Measurements from ENCODE around the gene UBE2E1.

Gene UBE2E1

DNA sequence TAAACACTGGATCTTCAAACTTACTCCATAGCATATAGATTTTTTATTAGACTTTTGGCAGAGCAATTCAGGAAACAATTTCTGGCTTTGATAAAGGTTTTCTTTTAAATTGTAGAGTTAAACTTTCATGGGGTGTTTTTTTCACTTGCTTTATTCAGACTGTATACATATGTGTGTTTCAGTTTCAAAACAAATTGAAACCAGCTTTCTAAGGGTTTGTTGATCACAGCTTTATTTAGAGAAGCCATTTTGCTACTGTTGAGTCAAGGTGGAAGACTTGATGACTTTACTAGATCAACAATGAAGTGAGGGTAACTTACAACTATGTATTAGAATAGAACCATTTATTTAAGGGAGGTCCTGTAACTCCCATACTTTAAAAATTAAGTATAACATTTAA lies 6.2 kb downstream of the UBE2E1 start:
- Histone ChIP-seq H3K27ac (no peak overlapping the region), H3K27me3 (no peaks in the 10 kb centered on the region), H3K9me3 (no peaks in the 10 kb centered on the region), H3K4me1 (peaks cover 0 to 42% (median 25%) of the 10 kb centered on the region in 4 donors), H3K36me3 (no peaks in the 10 kb centered on the region), H3K4me3 (no peak overlapping the region)
- intact Hi-C loops (cut with DNase I; ENCODE audit: low total_unique reads): no loop called here
- TF ChIP-seq, protein P1, sequence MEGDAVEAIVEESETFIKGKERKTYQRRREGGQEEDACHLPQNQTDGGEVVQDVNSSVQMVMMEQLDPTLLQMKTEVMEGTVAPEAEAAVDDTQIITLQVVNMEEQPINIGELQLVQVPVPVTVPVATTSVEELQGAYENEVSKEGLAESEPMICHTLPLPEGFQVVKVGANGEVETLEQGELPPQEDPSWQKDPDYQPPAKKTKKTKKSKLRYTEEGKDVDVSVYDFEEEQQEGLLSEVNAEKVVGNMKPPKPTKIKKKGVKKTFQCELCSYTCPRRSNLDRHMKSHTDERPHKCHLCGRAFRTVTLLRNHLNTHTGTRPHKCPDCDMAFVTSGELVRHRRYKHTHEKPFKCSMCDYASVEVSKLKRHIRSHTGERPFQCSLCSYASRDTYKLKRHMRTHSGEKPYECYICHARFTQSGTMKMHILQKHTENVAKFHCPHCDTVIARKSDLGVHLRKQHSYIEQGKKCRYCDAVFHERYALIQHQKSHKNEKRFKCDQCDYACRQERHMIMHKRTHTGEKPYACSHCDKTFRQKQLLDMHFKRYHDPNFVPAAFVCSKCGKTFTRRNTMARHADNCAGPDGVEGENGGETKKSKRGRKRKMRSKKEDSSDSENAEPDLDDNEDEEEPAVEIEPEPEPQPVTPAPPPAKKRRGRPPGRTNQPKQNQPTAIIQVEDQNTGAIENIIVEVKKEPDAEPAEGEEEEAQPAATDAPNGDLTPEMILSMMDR (IDR thresholded peaks at IDR 0.05): no peak
- DNase-seq: no peak

DNA sequence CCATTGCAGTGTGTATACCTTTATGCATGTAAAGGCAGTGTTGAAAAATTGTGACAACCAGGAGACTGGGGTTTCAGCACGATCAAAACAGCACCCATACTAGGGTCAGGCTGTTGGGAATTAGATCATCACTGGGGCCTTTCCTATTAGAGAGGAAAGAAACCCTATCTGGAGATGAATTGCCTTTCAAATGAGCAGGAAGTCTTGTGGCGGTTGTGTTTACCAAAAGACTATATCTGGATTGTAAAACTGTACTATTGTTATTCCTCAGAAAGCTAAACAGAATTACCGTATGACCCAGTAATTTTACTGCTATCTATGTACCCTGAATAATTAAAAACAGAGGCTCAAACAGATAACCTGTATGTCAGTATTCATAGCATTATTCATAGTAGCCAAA lies 10.1 kb downstream of the UBE2E1 start:
- intact Hi-C loops (cut with DNase I; ENCODE audit: low total_unique reads): no loop called here
- no peaks in the 10 kb centered on the region for H3K9me3 ChIP-seq
- no peak overlapping the region for H3K4me3 ChIP-seq
- no peaks in the 10 kb centered on the region for H3K27me3 ChIP-seq
- no peak overlapping the region for H3K27ac ChIP-seq
- no peaks in the 10 kb centered on the region for H3K36me3 ChIP-seq
- TF ChIP-seq, protein P1 (IDR thresholded peaks at IDR 0.05): no peak
- peaks cover 0 to 21% (median 8%) of the 10 kb centered on the region in 4 donors for H3K4me1 ChIP-seq
- no peak for DNase-seq

DNA sequence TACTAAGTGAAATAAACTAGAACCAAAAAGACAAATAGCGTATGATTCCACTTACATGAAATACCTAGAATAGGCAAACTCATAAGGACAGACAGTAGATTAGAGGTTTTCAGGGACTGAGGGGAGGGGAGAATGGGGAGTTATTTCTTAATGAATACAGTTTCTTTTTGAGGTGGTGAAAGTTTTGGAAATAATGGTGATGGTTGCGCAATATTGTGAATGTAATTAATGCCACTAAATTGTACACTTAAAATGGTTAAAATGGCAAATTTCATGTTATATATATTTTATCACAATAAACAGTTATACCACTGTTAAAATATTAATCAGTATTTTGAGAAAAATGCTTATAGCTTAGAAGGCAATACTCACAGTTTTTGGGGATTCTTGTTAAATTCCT lies 11.0 kb downstream of the UBE2E1 start:
- TF ChIP-seq, protein P1 (IDR thresholded peaks at IDR 0.05): no peak

DNA sequence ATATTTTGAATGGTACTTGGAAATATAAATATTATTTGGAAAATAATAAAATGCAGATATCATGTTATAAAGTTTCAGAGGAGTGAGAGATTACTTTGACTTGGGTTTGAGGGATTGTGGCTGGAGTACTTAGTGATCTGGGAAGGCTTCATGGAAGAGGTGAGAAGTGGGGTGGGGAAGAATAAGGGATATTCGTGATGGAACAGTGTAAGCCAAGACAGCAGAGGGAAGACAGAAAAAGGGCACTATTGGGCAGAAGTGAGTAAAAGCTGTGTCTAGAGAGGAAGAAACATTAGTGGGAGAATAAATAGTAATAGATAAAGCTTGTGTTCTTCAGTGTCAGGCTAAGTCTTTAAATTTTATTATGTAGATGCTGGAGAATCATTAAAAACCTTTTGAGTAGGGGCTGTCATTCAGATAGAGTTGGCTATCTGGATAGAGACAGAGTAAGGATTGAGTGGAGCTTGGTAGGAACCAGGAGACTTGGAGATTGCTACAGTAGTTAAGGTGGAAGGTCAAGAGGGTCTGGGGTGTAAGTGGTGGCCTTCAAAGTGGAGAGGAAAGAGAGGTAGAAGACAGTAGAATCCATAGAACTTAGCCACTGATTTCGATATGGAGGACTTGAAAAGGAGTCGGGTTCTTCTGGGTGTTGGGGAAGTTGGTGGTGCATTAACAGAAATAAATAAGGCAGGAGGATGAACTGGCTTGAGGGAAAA lies 11.9 kb downstream of the UBE2E1 start:
- intact Hi-C loops (cut with DNase I; ENCODE audit: low total_unique reads): no loop called here
- Histone ChIP-seq H3K9me3 (no peaks in the 10 kb centered on the region), H3K4me1 (peaks cover 0 to 15% (median 4%) of the 10 kb centered on the region in 4 donors), H3K27me3 (no peaks in the 10 kb centered on the region), H3K27ac (no peak overlapping the region), H3K36me3 (no peaks in the 10 kb centered on the region), H3K4me3 (no peak overlapping the region)
- DNase-seq: no peak
- TF ChIP-seq, protein P1 (IDR thresholded peaks at IDR 0.05): no peak

More for the DNA sequence above, 11.0 kb downstream of the UBE2E1 start:
- Histone ChIP-seq H3K4me3 (no peak overlapping the region), H3K36me3 (no peaks in the 10 kb centered on the region), H3K27me3 (no peaks in the 10 kb centered on the region), H3K4me1 (peaks cover 0 to 14% (median 5%) of the 10 kb centered on the region in 4 donors), H3K9me3 (no peaks in the 10 kb centered on the region), H3K27ac (no peak overlapping the region)
- DNase-seq: no peak
- intact Hi-C loops (cut with DNase I; ENCODE audit: low total_unique reads): no loop called here

DNA sequence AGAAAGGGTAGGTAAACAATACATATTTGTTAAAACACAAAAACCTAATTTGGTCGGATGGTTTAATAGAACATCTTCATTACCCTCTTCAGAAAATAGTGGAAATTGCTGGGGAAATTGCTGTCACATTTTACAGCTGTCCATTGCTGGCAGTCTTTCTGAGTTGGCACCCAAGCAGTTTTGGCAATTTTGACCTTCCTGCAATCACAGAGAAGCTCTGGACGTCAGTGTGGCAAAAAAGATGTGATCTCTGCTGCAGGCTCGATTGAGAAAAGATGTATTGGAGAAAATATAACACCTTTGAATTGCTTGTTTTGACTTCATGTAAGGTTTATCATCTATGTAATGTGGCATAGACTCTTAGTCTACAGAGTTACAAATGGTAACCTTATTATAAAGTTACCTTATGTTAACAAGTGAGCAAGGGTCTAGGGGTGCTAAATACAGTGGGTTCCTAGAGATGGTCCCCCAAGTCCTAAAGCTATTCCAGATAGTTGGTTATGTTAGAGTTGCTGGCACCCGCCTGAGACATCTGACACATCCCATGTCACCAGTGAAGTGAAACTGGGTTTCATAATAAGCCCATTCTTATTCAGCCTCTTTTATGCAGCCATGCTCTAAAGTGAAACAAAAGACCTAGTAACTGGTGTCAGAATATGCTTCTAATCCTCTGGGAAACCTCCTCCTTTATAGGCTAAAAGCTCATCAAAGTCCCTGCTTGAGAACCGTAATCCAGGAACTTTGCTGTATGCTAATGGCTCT lies 14.0 kb downstream of the UBE2E1 start:
- H3K9me3 ChIP-seq: no peaks in the 10 kb centered on the region
- intact Hi-C loops (cut with DNase I; ENCODE audit: low total_unique reads): no loop called here
- no peaks in the 10 kb centered on the region for H3K36me3 ChIP-seq
- TF ChIP-seq, protein P1 (IDR thresholded peaks at IDR 0.05): no peak
- no peaks in the 10 kb centered on the region for H3K27me3 ChIP-seq
- DNase-seq: no peak
- peaks cover 0 to 29% (median 6%) of the 10 kb centered on the region in 4 donors for H3K4me1 ChIP-seq
- H3K4me3 ChIP-seq: no peak overlapping the region
- H3K27ac ChIP-seq: no peak overlapping the region
